NCI-H146 (cell line): Measurements from ENCODE around the gene TIGD4.

Source experiments
- DNase-seq: peaks from one replicate; lab custom pipeline; 2025; lab: John Stamatoyannopoulos, UW

TIGD4 gene

GRCh38 chr4:152719801-152720556 lies 59.6 kb downstream of the TIGD4 start:
- DNase-seq = no peak
